Sigmoid colon (tissue), 4 donors: ENCODE data around the gene SUMF1.
A peak's percentile ranks its signal among the peaks of the same experiment; 100 is the strongest.

Source experiments
- CTCF ChIP-seq, 4 experiments: fragments of 450-650 bp in 3 of 4; fragments of 200-600 bp in 1 of 4; IDR thresholded peaks; one replicate each; pipeline ENCODE4 v1.5.1; 2016 to 2019; ENCODE audit warnings: antibody characterized with exemption in 4 of 4, mild to moderate bottlenecking in 3 of 4, moderate library complexity in 2 of 4
- EP300 ChIP-seq, 4 donors: sonication (generic); formaldehyde crosslinking; IDR thresholded peaks; one replicate each; pipeline ENCODE4 v1.6.1; 2017; ENCODE audit warnings: antibody characterized with exemption in 4 of 4
- POLR2A ChIP-seq, 2 donors: fragments of 450-650 bp; IDR thresholded peaks; one replicate each; pipeline ENCODE4 v1.6.1; 2016; ENCODE audit warnings: antibody characterized with exemption in 2 of 2, mild to moderate bottlenecking in 2 of 2, moderate library complexity in 2 of 2
- POLR2AphosphoS5 ChIP-seq, 4 donors: sonication (generic); formaldehyde crosslinking; IDR thresholded peaks; one replicate each; pipeline ENCODE4 v1.6.1; 2017; ENCODE audit warnings: antibody characterized with exemption in 4 of 4

- TF ChIP-seq CTCF (IDR thresholded peaks at IDR 0.05) = no peak
- peak in 1 of 4 donors; percentile 33 for TF ChIP-seq POLR2AphosphoS5 (IDR thresholded peaks at IDR 0.05)
- TF ChIP-seq POLR2A (IDR thresholded peaks at IDR 0.05) = no peak
- TF ChIP-seq EP300 (IDR thresholded peaks at IDR 0.05) = no peak
Observed at GRCh38 chr3:4426782-4427344, 40.2 kb downstream of the SUMF1 start.
